GM23248 (cell line): ENCODE data around the gene FAM171A1.

Experiments used
- EZH2 ChIP-seq: fragments of 200-600 bp; sonication (generic); IDR thresholded peaks from 2 replicates; pipeline ENCODE4 v1.6.1; 2018; ENCODE audit warnings: antibody characterized with exemption, mild to moderate bottlenecking; ENCODE audit not compliant: insufficient read depth, poor library complexity, severe bottlenecking
- EZH2phosphoT487 ChIP-seq: fragments of 200-600 bp; sonication (generic); IDR thresholded peaks from 2 replicates; pipeline ENCODE4 v1.6.1; 2018; ENCODE audit warnings: antibody characterized with exemption, moderate library complexity, mild to moderate bottlenecking, low read depth; ENCODE audit not compliant: insufficient read depth

DNA sequence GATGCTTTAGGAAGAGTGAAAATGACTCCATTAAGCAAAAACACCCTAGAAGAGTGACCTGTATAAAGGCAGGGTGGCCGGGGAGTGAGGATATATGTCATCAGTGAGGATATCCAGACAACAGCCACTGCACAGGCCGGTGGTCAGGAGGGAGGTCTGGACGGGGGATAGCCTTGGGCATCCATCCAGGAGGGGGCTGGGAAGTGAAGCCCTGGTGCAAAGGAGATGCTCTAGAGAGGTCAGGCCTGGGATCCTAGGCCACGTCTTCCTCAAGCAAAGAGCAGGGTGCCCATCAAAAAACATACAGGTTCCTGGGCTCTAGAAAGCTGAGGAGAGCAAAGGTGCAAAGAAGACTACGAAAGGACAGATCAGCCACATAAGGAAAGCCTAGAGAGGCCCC, 25.6 kb downstream of the FAM171A1 start:
- no peak for TF ChIP-seq EZH2
- TF ChIP-seq EZH2phosphoT487 = no peak
